Measurements from ENCODE around the gene CKS1B.

CKS1B gene

DNA sequence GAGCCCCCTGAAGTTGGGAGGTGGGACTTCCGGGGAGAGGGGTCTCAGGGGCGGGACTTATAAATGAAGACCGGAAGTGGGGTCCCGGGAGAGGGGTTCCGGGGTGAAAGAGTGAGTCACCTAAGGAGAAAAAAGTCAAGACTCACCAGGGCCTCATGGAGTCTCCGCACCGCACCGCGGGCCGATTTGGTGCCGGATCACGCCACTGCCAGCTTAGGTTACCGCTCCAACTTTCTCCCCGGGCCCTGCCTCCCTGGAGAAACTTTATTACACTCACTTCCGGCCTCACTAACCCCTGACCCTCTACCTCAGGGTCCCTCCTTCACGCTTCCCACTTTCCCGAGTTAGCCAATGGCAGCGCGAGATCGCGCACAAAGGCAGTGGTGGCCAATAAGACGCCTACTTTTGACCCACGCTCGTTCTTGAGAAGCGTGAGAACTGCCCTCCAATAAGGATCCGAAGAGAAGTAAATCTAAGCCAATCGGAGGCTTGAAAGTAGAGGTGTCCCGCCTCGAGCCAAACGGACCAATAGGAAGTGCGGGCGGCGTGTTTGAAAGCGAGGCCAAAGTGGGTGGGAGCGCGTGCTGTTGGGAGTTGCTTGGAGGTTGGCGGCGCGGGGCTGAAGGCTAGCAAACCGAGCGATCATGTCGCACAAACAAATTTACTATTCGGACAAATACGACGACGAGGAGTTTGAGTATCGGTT, at the start of gene CKS1B:
Gene CKS1B, plus strand, starts transcription at position 580 of the 706 bp plus-strand sequence. Its CDS starts 65 bp downstream, at position 645.
- DNase-seq (ENCODE audit: low read depth in 3 of 3) = peak; percentile 87 to 94 (median 89)

DNA sequence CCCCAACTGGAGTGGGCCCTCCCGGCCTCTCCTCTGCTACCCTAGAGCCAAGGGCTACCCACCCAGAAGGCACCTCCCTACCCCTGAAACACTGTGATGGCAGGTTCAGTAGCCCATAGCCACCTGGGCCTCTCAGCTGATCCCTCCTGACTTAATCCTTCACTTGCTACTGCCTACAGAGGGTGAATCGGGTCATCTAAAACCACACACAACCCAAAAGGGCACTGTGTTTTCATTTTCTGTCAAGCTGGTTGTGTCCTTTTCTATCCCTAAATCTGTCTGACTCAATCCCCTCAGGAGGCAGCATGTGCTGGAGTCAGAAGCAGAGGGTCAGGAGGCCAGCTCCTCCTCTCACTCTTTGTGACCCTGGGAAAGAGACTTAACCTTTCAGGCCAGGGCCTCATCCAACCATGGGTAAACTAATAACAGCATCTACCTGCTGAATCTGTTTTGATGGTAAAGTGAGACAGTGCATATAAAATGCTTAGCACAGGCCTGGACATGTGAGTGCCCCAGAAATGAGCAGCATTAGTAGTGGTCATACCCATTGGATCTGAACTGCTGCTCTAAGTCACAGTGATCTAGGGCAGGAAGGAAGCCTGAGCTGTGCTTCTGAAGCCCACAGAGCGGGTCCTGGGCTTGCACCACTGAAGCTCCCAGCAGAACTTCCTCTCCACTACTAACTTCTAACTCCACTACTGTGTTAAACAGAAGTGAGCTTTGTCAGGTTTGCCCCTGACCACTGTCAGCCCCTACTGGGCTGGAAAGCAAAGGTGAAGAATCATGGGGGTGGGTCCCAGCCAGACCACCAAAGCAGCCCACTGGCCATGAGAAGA, 48.9 kb upstream of the CKS1B start:
- no peak for DNase-seq (ENCODE audit: low read depth in 3 of 3)

DNA sequence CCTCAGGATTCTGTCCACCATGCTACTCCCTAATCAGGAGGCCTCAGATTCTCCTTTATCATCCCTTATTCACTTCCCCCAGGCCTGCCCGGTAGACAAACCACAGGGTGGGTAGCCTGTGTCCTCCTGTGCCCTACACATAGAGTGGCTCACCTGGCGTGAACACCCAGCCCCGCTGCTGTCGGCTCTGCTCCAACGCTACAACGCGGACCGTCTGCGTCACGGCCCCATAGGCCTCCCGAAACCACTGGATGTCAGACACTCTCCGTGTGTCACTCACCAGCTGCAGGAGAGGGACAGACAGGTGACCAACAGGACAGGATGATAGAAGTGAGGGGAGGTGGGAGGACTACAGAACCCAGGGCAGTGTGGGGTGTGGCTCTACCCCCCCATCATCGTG, 48.3 kb upstream of the CKS1B start:
- no peak for DNase-seq (ENCODE audit: low read depth in 3 of 3)

DNA sequence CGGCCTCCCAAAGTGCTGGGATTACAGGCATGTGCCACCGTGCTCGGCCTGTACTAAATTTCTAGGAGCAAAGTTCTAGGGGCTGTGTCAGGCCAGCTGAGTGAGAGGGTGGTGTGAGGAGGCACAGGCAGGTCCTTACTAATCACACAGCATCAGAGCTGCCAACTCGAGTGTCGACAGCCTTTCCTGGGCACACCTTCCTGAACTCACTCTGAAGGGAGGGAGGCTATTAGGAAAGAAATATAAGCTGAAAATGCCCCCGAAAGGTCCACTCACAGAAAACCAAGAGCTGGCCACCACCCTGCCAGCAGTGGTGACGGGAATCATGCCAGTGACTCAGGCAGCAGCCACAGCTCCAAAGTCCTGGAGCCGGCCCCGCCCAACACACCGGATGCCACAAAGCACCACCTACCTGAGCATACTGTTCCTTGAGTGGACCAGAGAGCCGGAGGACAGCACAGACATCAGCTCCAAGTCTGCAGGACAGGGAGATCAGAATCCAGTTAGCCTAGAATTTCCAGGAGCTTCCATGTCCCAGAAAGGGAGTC, 42.5 kb upstream of the CKS1B start:
- no peak for DNase-seq (ENCODE audit: low read depth in 3 of 3)

DNA sequence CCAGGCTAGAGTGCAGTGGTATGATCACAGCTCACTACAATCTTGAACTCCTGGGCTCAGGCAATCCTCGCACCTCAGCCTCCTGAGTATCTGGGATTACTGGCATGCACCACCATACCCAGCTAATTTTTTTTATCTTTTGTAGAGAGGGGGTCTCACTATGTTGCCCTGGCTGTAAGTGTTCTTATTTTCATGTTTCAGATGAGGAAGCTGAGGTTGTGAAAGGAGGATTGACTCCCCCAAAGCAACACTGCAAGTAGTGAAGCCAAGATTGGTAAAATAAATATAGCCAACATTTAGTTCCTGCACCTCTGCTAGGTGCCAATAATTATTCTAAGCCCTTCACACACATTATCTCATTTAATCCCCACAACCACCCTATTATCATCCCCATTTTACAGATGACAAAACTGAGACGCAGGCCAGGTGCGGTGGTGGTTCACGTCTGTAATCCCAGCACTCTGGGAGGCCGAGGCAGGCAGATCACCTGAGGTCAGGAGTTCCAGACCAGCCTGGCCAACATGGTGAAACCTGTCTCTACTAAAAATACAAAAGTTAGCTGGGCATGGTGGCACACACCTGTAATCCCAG, 40.0 kb upstream of the CKS1B start:
- DNase-seq (ENCODE audit: low read depth in 3 of 3) = no peak

DNA sequence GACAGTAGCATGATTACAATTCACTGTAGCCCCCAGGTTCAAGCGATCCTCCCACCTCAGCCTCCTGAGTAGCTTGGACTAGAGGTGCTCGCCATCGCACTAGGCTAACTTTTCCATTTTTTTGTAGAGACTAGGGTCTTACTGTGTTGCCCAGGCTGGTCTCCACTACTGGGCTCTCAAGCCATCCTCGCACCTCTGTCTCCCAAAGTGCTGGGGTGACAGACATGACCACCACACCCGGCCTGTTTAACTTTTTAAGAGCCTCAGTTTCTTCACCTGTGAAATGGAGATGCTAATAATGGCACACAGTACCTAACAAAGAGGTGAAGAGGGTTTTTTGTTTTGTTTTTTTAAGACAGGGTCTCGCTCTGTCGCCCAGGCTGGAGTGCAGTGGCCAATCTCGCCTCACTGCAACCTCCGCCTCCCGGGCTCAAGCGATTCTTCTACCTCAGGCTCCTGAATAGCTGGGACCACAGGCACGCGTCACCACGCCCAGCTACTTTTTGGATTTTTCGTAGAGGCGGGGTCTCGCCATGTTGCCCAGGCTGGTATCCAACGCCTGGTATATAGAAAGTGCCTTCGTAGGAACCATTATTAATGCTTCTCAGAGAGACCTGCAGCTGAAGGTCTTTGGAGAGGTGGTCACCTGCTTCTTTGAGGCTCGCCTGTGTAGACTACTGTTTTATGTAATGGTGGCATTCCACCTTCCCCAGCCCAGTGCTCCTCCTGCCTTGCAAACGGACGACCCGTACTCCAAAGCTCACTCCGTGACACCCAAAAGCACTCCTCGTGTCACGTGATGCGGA, 38.5 kb upstream of the CKS1B start:
- no peak for DNase-seq (ENCODE audit: low read depth in 3 of 3)

DNA sequence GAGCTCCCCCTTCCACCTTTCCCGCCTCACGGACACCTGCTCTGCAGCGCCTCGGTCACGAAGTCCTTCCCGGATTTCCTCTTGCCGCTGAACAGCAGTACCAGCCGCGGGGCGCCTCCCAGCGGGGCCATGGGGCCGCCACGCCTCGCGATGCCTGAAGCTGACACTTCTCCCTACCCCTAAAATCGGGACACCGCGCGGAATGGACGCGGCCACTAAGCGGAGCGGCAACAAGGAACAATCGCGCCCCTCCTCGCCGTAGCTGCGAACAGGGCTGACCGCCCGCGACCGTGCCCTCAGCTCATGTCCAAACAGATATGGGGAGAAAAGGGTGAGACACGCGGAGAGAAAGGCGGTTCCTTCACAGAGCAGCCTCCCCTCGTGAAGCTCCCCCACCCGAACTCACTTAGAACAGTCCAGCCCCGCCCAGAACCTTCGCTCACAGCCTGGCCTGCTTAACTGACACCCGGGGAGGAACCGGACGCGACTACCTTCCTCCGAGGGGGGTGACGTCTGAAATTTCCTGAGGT, 37.9 kb upstream of the CKS1B start, which contains the start of gene PMVK:
Gene PMVK, minus strand, starts transcription at position 165 of the 530 bp plus-strand sequence. Its CDS starts 34 bp downstream, at position 131.
- DNase-seq (ENCODE audit: low read depth in 3 of 3) = peak; percentile 81 to 91 (median 90)

DNA sequence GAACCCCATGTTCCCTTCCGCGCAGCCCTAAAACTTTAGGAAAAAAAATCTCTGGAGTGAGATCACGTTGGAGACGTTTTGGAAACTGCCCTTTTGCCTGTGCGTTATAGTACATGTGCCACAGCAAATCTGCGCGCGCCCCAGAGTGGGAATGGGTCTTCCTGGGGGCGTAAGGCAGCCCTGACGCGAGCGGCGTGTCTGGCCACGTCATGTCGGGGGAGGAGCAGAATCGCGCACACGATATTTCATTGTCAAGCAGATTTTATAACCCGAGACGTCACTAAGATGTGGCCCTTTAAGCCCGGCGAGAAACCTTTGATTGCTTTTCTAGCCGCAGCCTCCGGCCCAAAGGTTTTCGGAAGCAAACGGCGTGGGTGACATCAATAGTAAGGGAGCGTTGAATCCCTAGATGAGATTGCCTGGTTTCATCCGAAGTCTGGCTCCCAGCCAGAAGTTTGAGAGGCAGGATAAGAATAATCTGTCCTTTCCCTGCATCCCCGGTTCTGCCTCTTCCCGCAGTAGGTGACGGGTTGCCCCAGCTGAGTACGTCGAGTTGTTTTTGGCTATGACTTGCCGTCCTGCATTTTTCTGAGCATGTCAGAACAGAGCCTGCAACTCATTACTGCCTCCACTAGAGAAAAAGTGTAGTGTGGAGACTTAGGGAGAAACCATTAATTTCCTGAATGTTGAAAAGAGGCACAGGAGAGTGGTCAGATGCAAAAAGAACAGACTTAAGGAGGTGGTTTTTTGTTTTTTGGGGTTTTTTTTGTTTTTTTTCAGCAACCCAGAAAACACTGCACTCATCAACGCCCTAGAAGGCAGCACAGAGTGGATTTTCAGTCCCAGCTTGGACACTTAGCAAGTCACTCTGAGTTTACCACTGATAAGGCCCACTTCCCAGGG, 37.1 kb upstream of the CKS1B start:
- peak; percentile 76 to 88 (median 78) for DNase-seq (ENCODE audit: low read depth in 3 of 3)

DNA sequence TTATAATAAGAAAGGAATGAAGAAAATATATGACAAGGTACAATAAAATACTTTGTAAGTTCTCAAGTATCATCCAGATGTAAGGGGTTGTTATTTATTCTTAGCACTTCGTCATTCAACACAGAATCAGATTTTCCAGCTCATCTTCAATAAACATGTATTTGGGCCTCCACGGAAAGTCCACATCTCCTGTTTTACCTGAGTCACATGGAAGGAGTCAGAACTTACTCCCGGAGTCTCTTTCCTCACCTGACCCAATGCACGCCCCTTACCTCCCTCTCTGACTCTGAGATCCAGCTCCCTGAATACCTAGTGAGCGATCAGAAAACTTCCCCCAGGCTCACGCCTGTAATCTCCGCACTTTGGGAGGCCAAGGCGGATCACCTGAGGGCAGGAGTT, 36.5 kb upstream of the CKS1B start:
- DNase-seq (ENCODE audit: low read depth in 3 of 3) = no peak

DNA sequence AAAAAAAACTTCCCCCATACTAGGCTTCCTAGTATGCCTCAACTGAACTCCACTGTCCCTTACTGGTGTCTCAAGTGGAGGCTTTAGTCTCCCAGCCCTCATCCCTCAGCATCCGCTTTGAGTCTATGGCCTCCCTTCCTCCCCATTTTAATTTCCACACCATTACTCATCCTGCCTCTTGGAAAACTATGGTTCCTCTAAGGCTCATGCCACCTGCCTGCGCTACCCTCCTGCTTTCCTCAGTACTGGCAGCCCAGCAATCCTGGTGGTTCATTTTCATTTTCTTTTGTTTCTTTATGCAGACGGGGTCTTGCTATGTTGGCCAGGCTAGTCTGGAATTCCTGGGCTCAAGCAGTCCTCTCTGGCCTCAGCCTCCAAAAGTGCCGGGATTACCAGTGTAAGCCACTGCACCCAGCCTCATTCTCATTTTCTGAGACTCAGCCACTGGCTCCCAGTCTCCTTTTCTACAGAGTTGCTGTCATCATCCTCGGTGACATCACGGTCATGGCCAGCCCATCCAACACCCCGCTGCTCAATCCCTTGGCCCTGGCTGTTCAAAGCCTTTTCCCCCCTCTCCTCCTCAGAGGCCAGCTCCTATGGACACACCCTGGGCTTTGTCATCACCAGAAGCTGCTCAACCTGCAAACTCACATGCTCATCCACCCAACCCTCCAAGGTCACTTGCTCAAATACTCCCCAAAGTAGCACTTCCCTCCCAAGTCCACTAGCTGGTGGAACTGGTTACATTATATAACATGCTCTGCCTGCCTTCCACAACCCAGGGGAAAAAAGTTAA, 35.7 kb upstream of the CKS1B start:
- DNase-seq (ENCODE audit: low read depth in 3 of 3) = no peak

DNA sequence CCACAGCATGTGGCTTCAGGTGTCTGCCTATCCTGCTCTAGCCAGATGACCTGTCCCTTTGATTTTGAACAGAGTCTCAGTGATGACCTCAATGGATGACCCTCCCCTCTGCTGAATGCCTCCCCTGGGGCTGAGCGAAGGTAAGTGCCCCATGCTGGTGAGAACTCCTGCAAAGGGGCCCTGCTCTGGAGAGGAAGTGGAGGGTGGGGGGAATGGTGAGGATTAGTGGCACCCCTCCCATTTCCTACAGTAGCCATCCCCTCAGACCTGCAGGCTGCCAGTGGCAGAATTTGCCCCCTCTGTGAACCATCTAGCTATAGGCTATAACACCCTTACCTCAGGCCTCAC, 34.3 kb upstream of the CKS1B start:
- DNase-seq (ENCODE audit: low read depth in 3 of 3) = no peak

DNA sequence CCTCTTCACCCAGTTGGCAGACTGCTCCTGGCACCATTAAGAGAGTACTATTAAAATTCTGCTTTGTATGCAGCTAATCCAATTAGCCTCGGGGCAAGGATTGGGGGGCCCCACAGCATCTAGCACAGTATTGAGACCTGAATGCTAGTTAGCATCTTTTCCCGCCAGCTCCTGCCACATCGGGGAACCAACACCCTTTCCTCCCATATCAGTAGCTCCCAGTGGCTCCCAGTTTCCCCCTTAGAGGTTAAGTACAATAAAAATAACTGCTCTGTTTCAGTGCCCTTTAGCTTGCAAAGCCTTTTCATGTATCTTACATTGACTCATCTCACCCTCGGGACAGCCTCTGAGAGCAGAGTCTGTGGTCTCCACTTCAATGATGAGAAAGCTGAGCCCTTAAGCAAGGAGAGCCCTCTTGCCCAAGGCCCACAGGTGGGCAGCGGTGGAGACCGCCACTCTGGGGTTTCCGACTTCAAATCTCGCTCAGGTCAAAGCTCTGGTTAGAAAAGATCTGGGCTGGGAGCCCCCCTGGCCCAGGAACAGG, 33.8 kb upstream of the CKS1B start:
- DNase-seq (ENCODE audit: low read depth in 3 of 3) = no peak

DNA sequence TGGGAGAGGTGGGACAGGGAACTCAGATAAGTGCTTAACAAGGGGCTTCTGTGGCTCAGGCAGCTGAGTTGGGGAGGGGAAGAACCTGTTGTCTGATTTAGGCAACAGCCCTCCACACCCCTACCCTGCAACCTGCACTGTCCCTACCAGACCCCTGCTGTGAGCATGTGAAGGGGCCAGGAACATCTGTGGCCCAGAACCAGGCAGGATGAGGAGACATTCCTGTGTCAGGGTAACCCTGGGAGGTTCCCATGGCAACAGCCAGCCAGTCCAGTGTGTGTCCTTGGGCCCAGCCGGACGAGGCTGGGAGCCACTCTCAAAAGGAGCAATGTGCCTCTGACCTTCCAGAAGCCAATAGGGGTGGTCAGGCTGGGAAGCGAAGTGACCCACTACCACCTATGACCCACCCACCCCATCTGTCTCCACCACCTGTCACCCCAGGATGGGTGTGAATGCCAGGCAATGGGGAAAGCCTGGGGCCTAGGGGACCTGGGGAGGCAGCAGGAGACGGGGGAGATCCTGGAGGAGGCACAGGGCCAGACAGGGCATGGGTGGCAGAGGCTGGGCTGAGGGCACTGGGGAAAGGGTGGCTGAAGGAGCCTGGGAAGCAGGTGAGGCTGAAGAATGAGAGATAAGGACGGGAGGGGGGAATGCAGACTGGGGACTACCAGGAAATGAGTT, 33.0 kb upstream of the CKS1B start:
- DNase-seq (ENCODE audit: low read depth in 3 of 3) = no peak

DNA sequence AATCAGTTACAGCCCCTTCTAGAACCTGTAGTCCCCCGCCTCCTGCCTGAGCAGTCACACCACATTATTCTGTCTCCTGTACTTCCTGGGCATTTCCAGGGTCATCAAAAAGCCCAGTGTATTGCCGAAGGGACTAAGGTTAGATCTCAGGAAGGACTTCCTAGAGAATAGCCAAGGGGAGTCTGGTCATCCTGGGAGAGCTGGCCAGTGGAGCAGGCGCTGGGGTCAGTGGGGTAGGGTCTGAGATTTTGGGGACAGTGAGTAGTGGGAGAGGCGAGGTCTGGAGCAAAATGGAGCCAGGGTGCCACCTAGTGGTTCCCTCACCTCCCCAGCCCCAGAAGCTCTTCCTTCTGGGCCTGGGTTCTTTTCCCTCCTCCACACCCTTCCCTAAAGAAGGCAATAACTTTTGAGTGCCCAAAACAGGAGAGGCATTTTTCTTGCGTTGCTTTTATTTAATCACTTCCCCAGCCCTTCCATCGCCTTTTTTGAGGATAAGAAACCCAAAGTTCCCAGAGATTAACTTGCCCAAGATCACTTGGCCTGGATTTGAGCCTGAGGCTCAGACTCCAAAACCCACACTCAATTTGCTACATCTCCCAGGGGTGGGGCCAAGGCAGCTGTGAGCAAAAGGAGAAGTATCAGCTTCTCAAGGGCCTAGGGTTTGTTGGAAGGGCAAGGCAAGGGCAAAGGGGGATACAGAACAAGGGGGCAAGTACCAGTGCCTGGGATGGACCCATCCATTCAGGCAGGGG, 30.7 kb upstream of the CKS1B start:
- peak in 1 of 3 donors; percentile 43 for DNase-seq (ENCODE audit: low read depth in 3 of 3)

DNA sequence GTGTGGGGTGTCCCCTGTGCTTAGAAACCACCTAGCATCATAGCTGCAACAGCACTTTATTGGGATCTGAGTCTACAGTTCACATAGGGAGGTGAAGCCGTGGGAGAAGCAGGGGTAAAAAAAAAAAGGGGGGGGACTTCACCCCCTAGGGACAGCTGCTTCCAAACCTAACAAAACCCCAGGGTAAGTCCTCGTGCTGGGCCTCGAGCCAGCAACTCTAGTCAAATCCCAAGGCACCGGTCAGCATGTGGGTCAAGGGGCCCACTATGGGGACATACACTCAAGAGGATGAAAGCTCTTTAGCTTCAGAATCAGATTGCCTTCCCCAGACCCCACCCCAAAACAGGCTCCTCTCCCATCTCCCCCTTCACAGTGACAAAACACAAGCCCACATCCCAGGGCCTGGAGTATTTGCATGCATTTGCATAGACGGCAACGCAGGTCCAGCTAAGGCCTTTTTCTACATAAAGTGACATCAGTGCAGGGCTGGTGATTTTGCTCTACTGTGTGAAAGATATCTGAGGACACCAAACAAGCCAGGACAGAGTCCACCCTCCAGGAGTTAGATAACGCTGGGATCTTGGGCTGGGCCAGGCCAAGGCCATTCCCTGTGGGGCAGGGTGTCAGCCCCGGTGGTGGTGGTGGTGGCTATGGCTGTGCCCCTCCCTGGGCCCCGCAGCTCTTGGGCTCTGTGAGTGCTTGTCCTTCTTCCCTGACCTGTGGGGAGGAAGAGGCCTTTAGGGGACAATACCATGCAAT, 29.9 kb upstream of the CKS1B start:
- DNase-seq (ENCODE audit: low read depth in 3 of 3) = no peak

DNA sequence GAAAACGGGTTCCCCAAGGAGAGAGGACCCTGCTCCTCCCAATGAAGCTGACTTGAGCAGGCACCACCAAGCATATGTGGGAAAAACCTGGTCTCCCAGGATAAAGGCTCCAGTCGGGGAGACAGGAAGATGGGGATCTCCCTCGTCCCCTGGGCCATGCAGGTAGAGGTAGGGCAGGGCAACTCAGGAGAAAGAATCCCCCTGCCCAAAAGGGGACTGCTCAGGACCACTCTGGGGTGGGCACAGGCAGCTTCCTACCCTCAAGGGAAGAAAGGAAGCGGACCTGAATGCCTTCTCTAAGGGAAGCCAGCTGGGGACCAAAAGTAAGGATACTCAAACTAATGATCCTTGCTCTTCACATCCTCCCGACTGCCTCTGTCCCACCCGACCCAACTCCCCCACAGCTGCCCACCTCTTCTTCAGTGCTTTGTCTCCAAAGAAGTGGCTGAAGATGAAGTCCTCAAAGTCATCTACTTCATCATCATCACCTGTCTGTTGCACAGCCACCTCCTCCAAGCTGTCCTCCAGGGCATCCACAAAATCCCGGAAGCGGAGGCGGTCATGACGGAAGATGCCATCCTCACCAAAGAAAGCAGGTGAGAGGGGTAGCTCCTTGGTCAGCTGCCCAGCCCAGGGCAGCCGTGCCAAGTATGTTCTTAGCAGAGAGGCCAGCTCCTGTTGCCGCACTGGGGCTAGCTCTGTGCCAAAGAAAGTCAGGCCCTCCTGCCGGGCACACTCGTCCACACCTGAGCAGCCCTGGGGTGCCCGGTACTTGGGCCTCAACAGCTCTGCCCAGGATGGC, 29.1 kb upstream of the CKS1B start:
- no peak for DNase-seq (ENCODE audit: low read depth in 3 of 3)
